SK-N-SH treated with all-trans-retinoic acid at 6 μM for 48 hours (cell line): Measurements from ENCODE around the gene FRMD4A.
A peak's percentile ranks its signal among the peaks of the same experiment; 100 is the strongest.
"Not testable (repeated sequence)": the region's sequence is repeated elsewhere in the genome, so short reads cannot be mapped to it uniquely, and the experiment has no call there.

Source experiments
- ATAC-seq: fragments of 200-7000 bp; cut with Tn5 transposase; 3 replicates; pipeline ENCODE4 v1.9.1; 2020; ENCODE audit warnings: mild to moderate bottlenecking, moderate library complexity
- ARNTL ChIP-seq: fragments of 450-650 bp; formaldehyde crosslinking; IDR thresholded peaks from 2 replicates; pipeline ENCODE4 v1.5.0; 2020; ENCODE audit warnings: low read depth, mild to moderate bottlenecking, moderate library complexity, borderline replicate concordance
- BACH2 ChIP-seq: fragments of 250-450 bp; sonication (Bioruptor Pico); IDR thresholded peaks from 2 replicates; pipeline ENCODE4 v1.9.0; 2021; ENCODE audit warnings: mild to moderate bottlenecking, borderline replicate concordance
- CREB5 ChIP-seq: fragments of 250-450 bp; sonication (Bioruptor Pico); IDR thresholded peaks from 2 replicates; pipeline ENCODE4 v1.5.1; 2020; ENCODE audit warnings: low read depth, mild to moderate bottlenecking, moderate library complexity
- CSDC2 ChIP-seq: fragments of 250-450 bp; sonication (Bioruptor Pico); IDR thresholded peaks from 2 replicates; pipeline ENCODE4 v1.5.0; 2020; ENCODE audit warnings: mild to moderate bottlenecking, moderate library complexity
- CSRNP3 ChIP-seq: fragments of 250-450 bp; sonication (Bioruptor Pico); IDR thresholded peaks from 2 replicates; pipeline ENCODE4 v1.5.1; 2021; ENCODE audit warnings: mild to moderate bottlenecking, moderate library complexity
- ESRRG ChIP-seq: fragments of 250-450 bp; sonication (Bioruptor Pico); IDR thresholded peaks from 2 replicates; pipeline ENCODE4 v1.6.1; 2021; ENCODE audit warnings: mild to moderate bottlenecking
- GLIS3 ChIP-seq: fragments of 250-450 bp; sonication (Bioruptor Pico); IDR thresholded peaks from 2 replicates; pipeline ENCODE4 v1.5.0; 2020; ENCODE audit warnings: mild to moderate bottlenecking, moderate library complexity
- OSR1 ChIP-seq: fragments of 250-450 bp; sonication (Bioruptor Pico); IDR thresholded peaks from 2 replicates; pipeline ENCODE4 v1.8.0; 2022; ENCODE audit warnings: moderate library complexity, mild to moderate bottlenecking, inconsistent platforms
- PPARA ChIP-seq: fragments of 250-450 bp; sonication (Bioruptor Pico); IDR thresholded peaks from 2 replicates; pipeline ENCODE4 v1.5.0; 2020; ENCODE audit warnings: mild to moderate bottlenecking, borderline replicate concordance
- RARB ChIP-seq: fragments of 250-450 bp; sonication (Bioruptor Pico); IDR thresholded peaks from 2 replicates; pipeline ENCODE4 v1.8.0; 2021; ENCODE audit warnings: mild to moderate bottlenecking, moderate library complexity
- SNAI2 ChIP-seq: fragments of 250-450 bp; sonication (Bioruptor Pico); IDR thresholded peaks from 2 replicates; pipeline ENCODE4 v1.5.0; 2020; ENCODE audit warnings: mild to moderate bottlenecking, moderate library complexity
- TCF4 ChIP-seq: fragments of 250-450 bp; sonication (Bioruptor Pico); IDR thresholded peaks from 2 replicates; pipeline ENCODE4 v1.8.0; 2021; ENCODE audit warnings: mild to moderate bottlenecking, moderate library complexity, borderline replicate concordance
- TOX ChIP-seq: fragments of 250-450 bp; sonication (Bioruptor Pico); IDR thresholded peaks from 2 replicates; pipeline ENCODE4 v1.8.0; 2021; ENCODE audit warnings: mild to moderate bottlenecking, moderate library complexity, borderline replicate concordance
- TSHZ2 ChIP-seq: fragments of 250-450 bp; sonication (Bioruptor Pico); IDR thresholded peaks from 2 replicates; pipeline ENCODE4 v1.5.0; 2020; ENCODE audit warnings: mild to moderate bottlenecking, moderate library complexity
- ZC3H10 ChIP-seq: fragments of 250-450 bp; sonication (Bioruptor Pico); IDR thresholded peaks from 2 replicates; pipeline ENCODE4 v1.5.1; 2021; ENCODE audit warnings: mild to moderate bottlenecking, moderate library complexity
- ZFP3 ChIP-seq: fragments of 250-450 bp; sonication (Bioruptor Pico); IDR thresholded peaks from 2 replicates; pipeline ENCODE4 v1.5.0; 2020; ENCODE audit warnings: mild to moderate bottlenecking, moderate library complexity
- ZNF565 ChIP-seq: fragments of 450-650 bp; formaldehyde crosslinking; conservative IDR thresholded peaks from 2 replicates; pipeline ENCODE4 v1.5.0; 2020; ENCODE audit warnings: low read depth, mild to moderate bottlenecking, moderate library complexity
- ZNF70 ChIP-seq: fragments of 450-650 bp; formaldehyde crosslinking; IDR thresholded peaks from 2 replicates; pipeline ENCODE4 v1.5.0; 2020; ENCODE audit warnings: mild to moderate bottlenecking, moderate library complexity
- ZNF8 ChIP-seq: fragments of 450-650 bp; formaldehyde crosslinking; IDR thresholded peaks from 2 replicates; pipeline ENCODE4 v1.5.0; 2020; ENCODE audit warnings: mild to moderate bottlenecking, moderate library complexity

The FRMD4A gene

GRCh38 chr10:13925971-13926780 is 404.5 kb downstream of the FRMD4A start:
- ATAC-seq: no peak
- no peak for TF ChIP-seq GLIS3 (CRISPR knock-in tag)
- TF ChIP-seq CSRNP3 (CRISPR knock-in tag): no peak
- TF ChIP-seq TCF4 (CRISPR knock-in tag): no peak
- TF ChIP-seq ZNF565 (CRISPR knock-in tag): no peak
- TF ChIP-seq TOX (CRISPR knock-in tag): no peak
- TF ChIP-seq ARNTL (CRISPR knock-in tag): no peak
- no peak for TF ChIP-seq PPARA (CRISPR knock-in tag)
- no peak for TF ChIP-seq SNAI2 (CRISPR knock-in tag)
- no peak for TF ChIP-seq ZFP3 (CRISPR knock-in tag)
- no peak for TF ChIP-seq CREB5 (CRISPR knock-in tag)
- TF ChIP-seq CSDC2 (CRISPR knock-in tag): no peak
- no peak for TF ChIP-seq RARB (CRISPR knock-in tag)
- no peak for TF ChIP-seq BACH2
- TF ChIP-seq ZC3H10: no peak
- no peak for TF ChIP-seq TSHZ2
- no peak for TF ChIP-seq ZNF8 (CRISPR knock-in tag)

- ATAC-seq: peak; percentile 91
These were observed 406.5 kb downstream of the FRMD4A start for GRCh38 chr10:13924040-13924725.

GRCh38 chr10:13922586-13922985 is 408.1 kb downstream of the FRMD4A start:
- peak; percentile 9; the same call in 1 of the 3 replicates for ATAC-seq
- TF ChIP-seq GLIS3 (CRISPR knock-in tag) (no peak), OSR1 (CRISPR knock-in tag) (no peak)

More at GRCh38 chr10:13924040-13924725, 406.5 kb downstream of the FRMD4A start:
- TF ChIP-seq TOX (CRISPR knock-in tag) (no peak), ZNF70 (CRISPR knock-in tag) (peak; percentile 58; the same call in 1 of the 2 replicates)
- TF ChIP-seq, all 23 proteins: peak for 1

- ATAC-seq: no peak
- TF ChIP-seq SNAI2 (CRISPR knock-in tag) (no peak), ARNTL (CRISPR knock-in tag) (no peak), TCF4 (CRISPR knock-in tag) (no peak), TOX (CRISPR knock-in tag) (no peak), ZNF8 (CRISPR knock-in tag) (no peak), CREB5 (CRISPR knock-in tag) (no peak), ESRRG (no peak), CSRNP3 (CRISPR knock-in tag) (no peak), PPARA (CRISPR knock-in tag) (no peak), GLIS3 (CRISPR knock-in tag) (no peak), ZNF565 (CRISPR knock-in tag) (no peak), BACH2 (no peak), CSDC2 (CRISPR knock-in tag) (no peak), OSR1 (CRISPR knock-in tag) (no peak), RARB (CRISPR knock-in tag) (no peak)
These were observed 408.8 kb downstream of the FRMD4A start for GRCh38 chr10:13921941-13922340.

- ATAC-seq: not testable (repeated sequence)
These were observed 409.6 kb downstream of the FRMD4A start for GRCh38 chr10:13921131-13921530.
